ENCODE results near the gene PAPPA2.

PAPPA2 gene

DNA sequence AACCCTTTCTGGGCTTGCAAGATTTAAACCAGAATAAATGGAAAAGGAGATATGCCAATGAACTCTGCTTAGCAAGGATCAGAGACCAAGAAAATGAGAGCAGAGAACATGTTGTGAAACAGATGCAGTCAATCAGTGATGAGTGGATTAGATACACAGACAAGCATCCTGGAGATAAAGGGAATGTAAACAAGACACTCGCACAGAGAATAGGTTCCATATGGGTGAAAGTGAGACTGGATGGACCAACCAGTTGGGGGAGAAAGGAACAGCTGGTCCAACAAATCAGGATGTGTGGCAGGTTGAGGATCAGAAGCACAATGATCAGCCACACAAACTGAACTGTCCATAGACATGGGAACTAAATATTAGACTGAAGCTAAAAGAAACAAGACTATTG is 363.3 kb downstream of the PAPPA2 start:
- no peak for DNase-seq

DNA sequence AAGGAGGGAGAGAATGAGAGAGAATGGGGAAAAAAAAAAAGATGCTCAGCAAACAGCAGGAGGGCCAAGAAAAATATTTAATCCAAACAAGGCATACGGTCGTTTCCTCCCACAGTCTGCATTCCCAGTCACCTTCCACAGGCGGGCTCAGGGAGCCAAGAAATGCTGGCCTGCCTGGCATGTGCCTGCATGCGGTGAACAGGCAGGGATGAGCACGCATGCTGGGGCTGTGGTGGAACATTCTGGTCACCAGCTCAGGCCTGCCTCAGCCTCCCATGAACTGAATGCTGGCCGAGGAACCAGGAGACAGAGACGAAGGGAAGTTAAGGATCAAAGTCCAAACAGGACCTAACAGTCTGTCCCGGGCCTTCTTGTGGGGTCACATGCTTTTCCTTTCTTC is 366.3 kb downstream of the PAPPA2 start:
- DNase-seq, result no peak

DNA sequence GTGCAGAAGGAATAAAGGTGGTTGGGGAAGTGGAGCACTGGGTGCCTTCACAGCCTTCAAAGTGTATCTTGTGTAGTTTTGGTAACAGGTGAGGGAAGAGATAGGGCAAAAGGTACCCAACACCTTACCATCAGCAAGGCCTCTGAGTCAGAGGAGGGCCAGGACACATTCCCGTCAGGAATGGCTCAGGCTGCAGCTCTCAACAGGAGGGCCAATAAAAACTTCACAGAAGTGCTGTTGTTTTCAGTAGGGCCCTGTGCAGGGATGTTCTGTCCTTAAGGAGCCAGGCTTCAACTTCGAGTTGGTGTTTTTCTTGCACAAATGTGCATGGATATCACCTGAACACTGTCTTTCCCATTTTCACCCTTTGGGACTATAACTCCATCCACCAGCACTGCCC is 368.2 kb downstream of the PAPPA2 start:
- no peak for DNase-seq

GRCh38 chr1:176837708-176838107 is 374.7 kb downstream of the PAPPA2 start:
- DNase-seq, result no peak

DNA sequence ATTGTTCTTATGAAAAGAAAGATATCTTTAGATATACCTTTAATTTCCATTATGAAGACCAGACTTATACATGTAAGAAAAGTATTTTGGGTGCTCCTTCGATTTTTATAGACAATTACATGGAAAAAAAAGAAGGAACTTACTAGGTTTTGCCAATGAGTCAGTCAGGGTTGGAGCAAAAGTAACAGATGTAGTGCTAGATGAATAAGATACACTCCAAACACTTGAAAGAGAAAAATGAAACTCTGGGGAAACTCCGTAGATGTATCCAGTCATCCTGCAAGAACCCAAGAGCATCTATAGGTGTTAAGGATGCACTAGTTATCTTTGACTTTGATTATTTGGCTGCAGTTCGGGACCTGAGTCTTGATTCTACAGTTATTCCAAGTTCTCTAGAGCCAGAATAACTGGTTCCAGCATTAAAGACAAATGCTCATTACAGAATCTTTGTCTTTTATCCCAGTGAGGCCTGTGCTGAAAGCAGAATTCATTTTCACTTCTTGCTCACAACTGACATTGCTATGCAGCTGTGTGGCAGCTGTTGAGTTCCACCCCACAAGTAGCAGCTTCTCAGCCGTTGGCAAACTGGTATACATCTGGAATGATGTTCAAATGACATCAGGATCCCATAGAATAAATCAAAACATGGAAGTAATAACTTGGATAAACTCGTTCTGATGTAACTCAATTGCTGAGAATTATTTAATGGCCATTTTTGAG is 375.5 kb downstream of the PAPPA2 start:
- no peak for DNase-seq

- DNase-seq, result no peak
Observed at GRCh38 chr1:176839216-176839615, 376.2 kb downstream of the PAPPA2 start.

DNA sequence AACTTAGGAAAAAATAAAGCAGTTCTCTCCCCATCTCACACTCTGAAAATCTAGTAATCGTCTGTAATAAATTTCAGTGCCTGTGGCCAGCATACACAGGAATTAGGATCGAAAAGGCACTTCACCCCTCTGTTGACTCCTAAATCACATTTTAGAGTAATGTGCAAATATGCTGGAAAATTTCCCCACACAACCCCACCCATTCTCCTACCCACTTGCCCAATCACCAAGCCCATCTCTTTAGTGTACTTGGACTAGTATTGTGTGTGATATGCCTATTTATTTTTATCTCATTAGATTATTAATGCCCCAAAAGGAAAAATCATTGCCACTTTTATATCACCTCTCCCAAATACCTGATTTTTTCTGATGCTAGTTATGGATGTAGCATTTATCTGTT is 378.3 kb downstream of the PAPPA2 start:
- DNase-seq, result no peak

DNA sequence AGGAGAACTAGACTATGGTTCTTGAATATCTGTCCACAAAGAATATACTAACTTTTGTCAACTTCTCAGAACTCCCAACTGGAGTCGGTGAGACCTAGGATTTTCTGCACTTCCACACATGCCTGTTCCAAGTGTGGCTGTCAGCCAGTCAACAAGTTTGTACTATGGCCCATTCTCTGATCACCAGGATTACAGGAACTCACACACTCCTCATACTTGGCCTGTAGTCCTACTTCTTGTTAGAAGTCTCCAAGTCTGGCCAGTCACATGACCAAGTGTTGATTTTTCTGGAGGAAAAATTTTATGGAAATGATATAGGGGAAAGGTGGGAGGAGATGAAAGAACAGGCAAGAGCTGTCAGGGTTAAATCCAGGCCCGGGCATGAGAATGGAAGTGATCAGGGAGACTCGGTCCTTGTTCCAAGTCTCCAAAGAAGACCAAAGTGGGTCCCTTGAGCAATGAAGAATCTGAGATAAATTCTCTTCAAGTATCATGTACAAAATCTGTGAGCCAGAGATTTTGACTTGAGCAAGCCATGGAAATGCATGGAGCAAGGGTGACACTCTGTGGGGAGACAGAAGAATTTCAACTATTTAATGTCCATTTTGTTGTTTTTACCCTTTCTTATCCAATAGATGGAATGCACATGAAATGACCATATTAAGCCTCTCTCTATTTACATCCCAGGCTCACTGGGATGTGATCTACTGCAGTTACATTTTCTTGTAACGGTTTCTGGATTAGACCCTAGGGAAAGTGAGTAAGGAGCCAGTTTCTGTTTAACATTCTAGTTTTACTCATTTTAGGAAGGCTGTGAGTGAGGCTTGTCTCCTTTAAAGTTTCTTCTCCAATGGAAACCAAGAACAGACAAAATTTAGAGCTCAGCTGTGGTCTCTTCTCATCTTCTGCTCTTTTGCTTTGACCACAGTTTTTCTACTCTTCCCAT is 380.6 kb downstream of the PAPPA2 start:
- DNase-seq, result no peak

GRCh38 chr1:176847052-176847451 is 384.1 kb downstream of the PAPPA2 start:
- no peak for DNase-seq

DNA sequence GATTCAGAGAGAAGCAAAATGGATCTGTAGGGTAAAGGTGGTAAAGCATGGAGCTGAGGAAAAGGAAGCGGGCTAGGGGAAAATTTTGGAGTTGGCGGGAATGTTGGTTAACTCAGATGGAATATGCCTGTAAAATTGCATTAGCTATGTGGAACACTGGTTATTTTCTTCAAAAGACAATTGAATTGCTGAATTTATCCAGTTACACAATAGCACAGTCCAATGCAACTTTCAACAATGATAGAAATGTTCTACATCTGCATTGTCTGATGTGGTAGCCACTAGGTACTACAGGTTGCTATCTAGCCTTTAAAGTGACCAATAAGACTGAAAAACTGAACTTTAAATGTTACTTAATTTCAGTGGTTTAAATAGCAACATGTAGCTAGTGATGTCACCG is 386.3 kb downstream of the PAPPA2 start:
- no peak for DNase-seq

DNA sequence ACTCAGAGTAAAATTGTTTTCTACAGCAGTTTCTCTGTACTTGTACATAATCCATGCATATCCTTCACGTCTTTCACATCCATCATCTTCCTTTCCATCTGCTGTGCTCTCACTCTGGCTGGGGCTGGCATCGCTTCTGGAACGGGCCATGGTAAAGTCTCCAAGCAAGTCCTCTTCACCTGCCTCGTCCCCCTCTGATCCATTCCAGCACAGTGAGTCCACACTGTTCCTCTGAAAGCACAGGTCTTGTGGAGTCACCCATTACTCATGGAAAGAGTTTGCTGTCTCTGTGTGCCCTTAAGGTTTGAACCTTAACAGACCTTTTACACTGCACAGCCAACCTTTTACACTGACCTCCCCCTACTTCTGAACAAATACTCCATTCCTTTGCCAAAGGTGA is 387.9 kb downstream of the PAPPA2 start:
- DNase-seq, result no peak

DNA sequence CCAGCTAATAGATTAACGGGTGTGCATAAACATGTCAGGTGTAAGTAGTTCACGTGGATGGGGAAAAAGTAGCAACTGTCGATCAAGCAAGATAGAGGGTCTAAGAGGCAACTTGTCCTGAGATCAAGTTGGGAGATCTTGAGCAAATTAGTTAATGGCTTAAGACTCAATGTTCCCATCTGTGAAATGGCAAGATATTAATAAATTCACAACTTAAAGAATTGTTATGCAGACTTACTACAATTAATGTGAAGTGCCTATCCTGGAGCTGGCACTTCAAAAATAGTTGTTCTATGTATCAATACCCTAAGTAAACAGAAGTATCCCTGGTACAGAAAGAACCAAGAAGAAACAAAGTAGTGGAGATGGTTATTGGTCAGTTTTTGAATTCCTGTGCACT is 389.1 kb downstream of the PAPPA2 start:
- no peak for DNase-seq

DNA sequence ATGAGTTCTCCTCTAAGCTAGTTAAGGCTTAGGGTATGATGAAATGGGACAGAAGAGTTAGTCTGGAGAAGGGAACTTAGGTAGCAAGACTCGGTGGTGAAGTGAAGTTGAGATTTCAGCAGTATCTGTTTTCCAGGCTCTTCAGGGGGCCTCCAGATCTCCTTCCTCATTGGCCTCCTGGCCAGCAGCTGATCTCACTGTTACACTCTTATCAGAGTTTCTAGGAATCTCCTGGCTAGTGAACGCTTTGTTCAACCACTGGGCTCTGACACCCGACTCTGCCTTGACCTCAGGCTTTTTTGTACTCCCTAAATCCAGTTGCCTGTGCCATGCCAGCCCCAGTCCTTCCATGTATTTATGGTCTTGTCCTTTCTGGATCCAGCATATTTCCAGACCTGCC is 390.5 kb downstream of the PAPPA2 start:
- DNase-seq, result no peak

GRCh38 chr1:176854121-176854520 is 391.1 kb downstream of the PAPPA2 start:
- DNase-seq, result no peak

DNA sequence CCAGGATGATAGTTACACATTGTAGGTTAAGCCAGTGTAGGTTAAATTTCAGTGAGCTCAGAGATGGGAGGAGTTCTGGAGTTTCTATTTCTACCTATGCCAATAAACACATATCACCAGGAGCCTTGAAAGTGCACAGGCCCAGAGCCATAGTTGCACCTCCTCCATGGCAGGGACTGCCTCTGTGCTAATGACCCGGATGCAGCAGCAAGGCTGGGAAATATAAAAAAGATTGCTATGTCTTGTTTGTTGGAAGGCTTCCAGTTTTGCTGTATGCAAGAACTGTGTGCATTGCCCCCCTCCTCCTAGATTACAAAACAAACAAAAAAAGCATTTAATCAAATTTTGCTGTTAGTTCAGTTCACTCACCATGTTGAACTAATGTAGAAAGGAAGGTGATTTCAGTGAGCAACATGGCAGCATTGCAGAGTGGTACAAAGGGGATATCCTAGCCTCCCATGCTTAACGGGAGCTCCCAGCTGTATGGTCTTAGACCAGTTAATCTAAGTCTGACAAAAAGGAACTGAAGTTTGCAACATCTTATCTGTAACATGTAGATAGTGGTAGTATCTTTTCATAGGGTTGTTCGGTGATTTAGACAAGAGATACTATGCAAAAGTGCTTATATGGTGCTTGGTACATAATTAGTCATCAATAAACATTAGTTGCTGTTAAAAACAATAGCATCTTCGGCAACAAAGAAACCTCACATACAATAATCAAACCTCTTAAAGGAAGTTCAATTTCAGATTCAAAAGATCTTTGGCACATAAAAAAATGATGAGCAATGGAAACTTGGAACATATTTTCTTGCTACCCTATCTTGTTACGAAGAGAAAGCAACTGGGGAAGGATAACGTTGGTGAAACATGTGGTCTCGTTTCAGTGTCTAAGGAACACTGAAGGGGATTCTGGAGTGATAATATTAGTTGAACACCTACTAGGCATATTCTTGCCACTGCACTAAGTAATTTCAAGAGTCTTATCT is 392.1 kb downstream of the PAPPA2 start:
- no peak for DNase-seq

- no peak for DNase-seq
Observed at GRCh38 chr1:176857632-176858031, 394.7 kb downstream of the PAPPA2 start.

GRCh38 chr1:176858433-176858916 is 395.5 kb downstream of the PAPPA2 start:
- no peak for DNase-seq

DNA sequence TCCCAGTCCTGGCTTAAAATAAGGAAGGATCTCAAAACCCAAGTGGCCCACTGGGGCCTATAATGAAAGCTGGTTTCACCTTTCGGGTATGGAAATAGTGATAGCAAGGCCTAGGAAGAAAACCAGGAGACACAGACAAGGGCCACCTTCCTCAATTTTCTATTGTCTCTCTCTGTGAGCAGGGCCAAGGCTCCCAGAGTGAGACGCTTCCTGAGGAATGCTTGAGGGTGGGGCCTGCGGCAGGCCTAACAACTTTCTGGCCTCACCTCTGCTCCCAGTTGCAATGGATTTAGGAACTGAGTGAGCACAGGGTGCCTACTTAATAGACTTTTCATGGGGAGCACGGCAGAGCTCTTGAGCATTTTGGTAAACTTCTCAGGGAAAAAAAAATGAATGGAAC is 400.6 kb downstream of the PAPPA2 start:
- no peak for DNase-seq

- DNase-seq, result no peak
Observed at GRCh38 chr1:176864211-176864610, 401.2 kb downstream of the PAPPA2 start.

- no peak for DNase-seq
Observed at GRCh38 chr1:176866011-176866714, 403.2 kb downstream of the PAPPA2 start.

DNA sequence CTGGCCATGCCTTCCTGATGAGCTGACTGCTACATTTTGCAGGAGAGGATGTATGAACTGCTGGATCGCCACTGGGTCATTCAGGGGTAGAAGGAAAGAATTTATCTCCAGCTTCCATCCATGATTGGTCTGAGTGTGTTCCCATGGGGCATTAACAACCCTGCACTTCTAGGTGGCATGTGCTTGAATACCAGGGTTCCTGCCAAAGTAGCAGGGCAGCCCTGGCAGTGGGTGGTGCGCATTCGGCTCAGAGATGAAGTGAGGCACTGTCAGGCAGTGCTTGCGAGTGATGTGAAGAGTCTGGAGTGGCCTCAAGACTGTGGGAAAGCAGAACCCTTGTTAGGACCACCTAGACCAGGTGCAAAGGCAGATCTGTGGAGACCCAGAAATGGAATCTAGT is 406.6 kb downstream of the PAPPA2 start:
- no peak for DNase-seq

DNA sequence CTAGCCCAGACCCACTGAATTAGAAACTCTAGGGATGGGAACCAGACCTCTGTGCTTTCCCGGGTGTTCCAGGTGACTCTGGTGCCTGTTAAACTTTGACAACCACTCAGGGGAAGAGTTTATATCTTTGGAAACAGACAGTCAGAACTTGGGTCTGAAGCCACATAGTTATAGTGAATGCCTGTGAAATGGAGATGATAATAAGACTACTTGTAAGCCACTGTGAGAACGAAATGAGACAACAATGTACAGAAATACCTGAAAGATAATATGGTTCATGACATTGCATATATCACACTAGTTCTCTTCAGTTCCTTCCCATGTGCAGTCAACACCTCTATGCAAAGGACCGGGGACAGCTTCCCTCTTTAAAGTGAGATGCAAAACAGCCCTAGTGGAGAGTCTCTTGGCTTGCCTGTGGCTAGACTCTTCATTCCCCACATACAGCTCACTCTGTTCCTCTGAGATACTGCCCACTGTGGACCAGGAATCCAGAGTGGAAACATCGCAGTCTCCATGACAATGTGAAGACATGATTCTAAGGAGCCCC is 414.1 kb downstream of the PAPPA2 start:
- no peak for DNase-seq

Measured in GF-D8 (cell line).